ENCODE results near the gene ABHD15. TPM values are rescaled to one million over a fixed set of nuclear protein-coding genes. Genes with fewer than 3 reads are reported as not detected.

Gene ABHD15
- polyA plus RNA-seq, 3 donors, result 6.8 to 7.6 (median 7.1) TPM

GRCh38 chr17:29595107-29595942, 28.5 kb upstream of the ABHD15 start:
- DNase-seq (ENCODE audit: low read depth in 3 of 3, low spot score in 2 of 3), result no peak

GRCh38 chr17:29594519-29595090, 27.8 kb upstream of the ABHD15 start:
- no peak for DNase-seq (ENCODE audit: low read depth in 3 of 3, low spot score in 2 of 3)

- no peak for DNase-seq (ENCODE audit: low read depth in 3 of 3, low spot score in 2 of 3)
Measured at GRCh38 chr17:29593591-29594518, 27.0 kb upstream of the ABHD15 start.

- DNase-seq (ENCODE audit: low read depth in 3 of 3, low spot score in 2 of 3), result no peak
Measured at GRCh38 chr17:29592850-29593551, 26.2 kb upstream of the ABHD15 start, which contains the start of gene ANKRD13B. Gene ANKRD13B, plus strand, starts transcription at chr17:29593132. Its CDS starts 490 bp downstream, at chr17:29593622.

GRCh38 chr17:29591737-29592608, 25.1 kb upstream of the ABHD15 start:
- DNase-seq (ENCODE audit: low read depth in 3 of 3, low spot score in 2 of 3), result peak in 1 of 3 donors; percentile 87

GRCh38 chr17:29591146-29591736, 24.4 kb upstream of the ABHD15 start:
- no peak for DNase-seq (ENCODE audit: low read depth in 3 of 3, low spot score in 2 of 3)

GRCh38 chr17:29590411-29591145, 23.7 kb upstream of the ABHD15 start:
- no peak for DNase-seq (ENCODE audit: low read depth in 3 of 3, low spot score in 2 of 3)

GRCh38 chr17:29589524-29590410, 22.9 kb upstream of the ABHD15 start, which contains the start of gene GIT1:
Gene GIT1, minus strand, starts transcription at chr17:29589648. Its CDS starts 270 bp downstream, at chr17:29589378.
- DNase-seq (ENCODE audit: low read depth in 3 of 3, low spot score in 2 of 3), result no peak

GRCh38 chr17:29588562-29589411, 21.9 kb upstream of the ABHD15 start:
- DNase-seq (ENCODE audit: low read depth in 3 of 3, low spot score in 2 of 3), result no peak

GRCh38 chr17:29588017-29588561, 21.3 kb upstream of the ABHD15 start:
- DNase-seq (ENCODE audit: low read depth in 3 of 3, low spot score in 2 of 3), result no peak

- no peak for DNase-seq (ENCODE audit: low read depth in 3 of 3, low spot score in 2 of 3)
Measured at GRCh38 chr17:29587591-29587990, 20.8 kb upstream of the ABHD15 start.

GRCh38 chr17:29586676-29587469, 20.0 kb upstream of the ABHD15 start:
- no peak for DNase-seq (ENCODE audit: low read depth in 3 of 3, low spot score in 2 of 3)

GRCh38 chr17:29585080-29585751, 18.4 kb upstream of the ABHD15 start:
- no peak for DNase-seq (ENCODE audit: low read depth in 3 of 3, low spot score in 2 of 3)

GRCh38 chr17:29584452-29585079, 17.7 kb upstream of the ABHD15 start:
- DNase-seq (ENCODE audit: low read depth in 3 of 3, low spot score in 2 of 3), result no peak
